ENCODE measurements around the gene EZH1.
A peak's percentile ranks its signal among the peaks of the same experiment; 100 is the strongest.
"Not testable (repeated sequence)": the region's sequence is repeated elsewhere in the genome, so short reads cannot be mapped to it uniquely, and the experiment has no call there.

EZH1 gene

GRCh38 chr17:42780851-42781638 is 36.2 kb upstream of the EZH1 start:
- H3K27ac ChIP-seq (ENCODE audit: low read length), result no peak overlapping the region
- H3K27me3 ChIP-seq (ENCODE audit: control insufficient read depth, insufficient read depth, low read length), result peaks cover 37% of the 10 kb centered on the region
- peak overlapping the region; percentile 66 for H3K4me3 ChIP-seq (ENCODE audit: low read length)
- H3K9ac ChIP-seq (ENCODE audit: low read length), result no peak overlapping the region
- peaks cover 6% of the 10 kb centered on the region for H3K4me1 ChIP-seq (ENCODE audit: control insufficient read depth, low read depth, low read length)
- peaks cover 10% of the 10 kb centered on the region for H3K36me3 ChIP-seq (ENCODE audit: control insufficient read depth, low read depth, low read length)
- H3K9me3 ChIP-seq (ENCODE audit: control insufficient read depth, low read depth, low read length), result no peaks in the 10 kb centered on the region

- no peak within 1 kb of the TSS for H3K9ac ChIP-seq (ENCODE audit: low read length)
- peak within 1 kb of the TSS; percentile 66 for H3K4me3 ChIP-seq (ENCODE audit: low read length)
- H3K27ac ChIP-seq (ENCODE audit: low read length), result no peak within 1 kb of the TSS
- no peaks in the 10 kb centered on the region for H3K9me3 ChIP-seq (ENCODE audit: control insufficient read depth, low read depth, low read length)
- peaks cover 6% of the 10 kb centered on the region for H3K4me1 ChIP-seq (ENCODE audit: control insufficient read depth, low read depth, low read length)
- H3K36me3 ChIP-seq (ENCODE audit: control insufficient read depth, low read depth, low read length), result peaks cover 18% of the 10 kb centered on the region
- peaks cover 31% of the 10 kb centered on the region for H3K27me3 ChIP-seq (ENCODE audit: control insufficient read depth, insufficient read depth, low read length)
These were observed 35.4 kb upstream of the EZH1 start, which contains the start of gene WNK4 for GRCh38 chr17:42779936-42780850. TSS of gene WNK4 (plus strand) at chr17:42780610. CDS start at chr17:42780699, 89 bp downstream.

GRCh38 chr17:42779304-42779935 is 34.6 kb upstream of the EZH1 start:
- no peaks in the 10 kb centered on the region for H3K9me3 ChIP-seq (ENCODE audit: control insufficient read depth, low read depth, low read length)
- H3K27me3 ChIP-seq (ENCODE audit: control insufficient read depth, insufficient read depth, low read length), result peaks cover 31% of the 10 kb centered on the region
- no peak overlapping the region for H3K9ac ChIP-seq (ENCODE audit: low read length)
- peaks cover 20% of the 10 kb centered on the region for H3K36me3 ChIP-seq (ENCODE audit: control insufficient read depth, low read depth, low read length)
- H3K4me1 ChIP-seq (ENCODE audit: control insufficient read depth, low read depth, low read length), result peaks cover 6% of the 10 kb centered on the region
- peak overlapping the region; percentile 66 for H3K4me3 ChIP-seq (ENCODE audit: low read length)
- H3K27ac ChIP-seq (ENCODE audit: low read length), result no peak overlapping the region

- no peak overlapping the region for H3K4me3 ChIP-seq (ENCODE audit: low read length)
- peaks cover 31% of the 10 kb centered on the region for H3K27me3 ChIP-seq (ENCODE audit: control insufficient read depth, insufficient read depth, low read length)
- H3K9me3 ChIP-seq (ENCODE audit: control insufficient read depth, low read depth, low read length), result no peaks in the 10 kb centered on the region
- H3K36me3 ChIP-seq (ENCODE audit: control insufficient read depth, low read depth, low read length), result peaks cover 20% of the 10 kb centered on the region
- H3K9ac ChIP-seq (ENCODE audit: low read length), result no peak overlapping the region
- H3K4me1 ChIP-seq (ENCODE audit: control insufficient read depth, low read depth, low read length), result peaks cover 6% of the 10 kb centered on the region
- H3K27ac ChIP-seq (ENCODE audit: low read length), result no peak overlapping the region
These were observed 33.7 kb upstream of the EZH1 start for GRCh38 chr17:42778570-42778969.

- H3K4me3 ChIP-seq (ENCODE audit: low read length), result no peak overlapping the region
- no peak overlapping the region for H3K27ac ChIP-seq (ENCODE audit: low read length)
- no peak overlapping the region for H3K9ac ChIP-seq (ENCODE audit: low read length)
- peaks cover 2% of the 10 kb centered on the region for H3K27me3 ChIP-seq (ENCODE audit: control insufficient read depth, insufficient read depth, low read length)
- peaks cover 6% of the 10 kb centered on the region for H3K4me1 ChIP-seq (ENCODE audit: control insufficient read depth, low read depth, low read length)
- H3K36me3 ChIP-seq (ENCODE audit: control insufficient read depth, low read depth, low read length), result peaks cover 20% of the 10 kb centered on the region
- H3K9me3 ChIP-seq (ENCODE audit: control insufficient read depth, low read depth, low read length), result no peaks in the 10 kb centered on the region
These were observed 30.8 kb upstream of the EZH1 start for GRCh38 chr17:42775534-42776098.

- peak overlapping the region; percentile 77 for H3K9ac ChIP-seq (ENCODE audit: low read length)
- H3K4me1 ChIP-seq (ENCODE audit: control insufficient read depth, low read depth, low read length), result no peaks in the 10 kb centered on the region
- H3K27me3 ChIP-seq (ENCODE audit: control insufficient read depth, insufficient read depth, low read length), result no peaks in the 10 kb centered on the region
- H3K9me3 ChIP-seq (ENCODE audit: control insufficient read depth, low read depth, low read length), result no peaks in the 10 kb centered on the region
- H3K27ac ChIP-seq (ENCODE audit: low read length), result no peak overlapping the region
- peaks cover 16% of the 10 kb centered on the region for H3K36me3 ChIP-seq (ENCODE audit: control insufficient read depth, low read depth, low read length)
- peak overlapping the region; percentile 83 for H3K4me3 ChIP-seq (ENCODE audit: low read length)
These were observed 29.4 kb upstream of the EZH1 start for GRCh38 chr17:42774066-42774745.

GRCh38 chr17:42773290-42774035 is 28.6 kb upstream of the EZH1 start, which contains the start of gene VPS25:
TSS of gene VPS25 (plus strand) at chr17:42773449. CDS start at chr17:42773476, 27 bp downstream.
- peak within 1 kb of the TSS; percentile 77 for H3K9ac ChIP-seq (ENCODE audit: low read length)
- H3K27ac ChIP-seq (ENCODE audit: low read length), result no peak within 1 kb of the TSS

GRCh38 chr17:42772945-42773289 is 28.1 kb upstream of the EZH1 start:
- no peaks in the 10 kb centered on the region for H3K9me3 ChIP-seq (ENCODE audit: control insufficient read depth, low read depth, low read length)
- no peaks in the 10 kb centered on the region for H3K27me3 ChIP-seq (ENCODE audit: control insufficient read depth, insufficient read depth, low read length)
- H3K27ac ChIP-seq (ENCODE audit: low read length), result no peak overlapping the region
- H3K36me3 ChIP-seq (ENCODE audit: control insufficient read depth, low read depth, low read length), result peaks cover 10% of the 10 kb centered on the region
- H3K9ac ChIP-seq (ENCODE audit: low read length), result peak overlapping the region; percentile 77
- no peaks in the 10 kb centered on the region for H3K4me1 ChIP-seq (ENCODE audit: control insufficient read depth, low read depth, low read length)
- H3K4me3 ChIP-seq (ENCODE audit: low read length), result peak overlapping the region; percentile 83

More at GRCh38 chr17:42773290-42774035, 28.6 kb upstream of the EZH1 start, which contains the start of gene VPS25:
- H3K4me3 ChIP-seq (ENCODE audit: low read length), result peak within 1 kb of the TSS; percentile 83
- no peaks in the 10 kb centered on the region for H3K27me3 ChIP-seq (ENCODE audit: control insufficient read depth, insufficient read depth, low read length)
- H3K9me3 ChIP-seq (ENCODE audit: control insufficient read depth, low read depth, low read length), result no peaks in the 10 kb centered on the region
- H3K4me1 ChIP-seq (ENCODE audit: control insufficient read depth, low read depth, low read length), result no peaks in the 10 kb centered on the region
- H3K36me3 ChIP-seq (ENCODE audit: control insufficient read depth, low read depth, low read length), result peaks cover 10% of the 10 kb centered on the region

GRCh38 chr17:42769964-42770363 is 25.1 kb upstream of the EZH1 start:
- not testable (repeated sequence) for H3K9ac ChIP-seq (ENCODE audit: low read length); H3K4me3 ChIP-seq (ENCODE audit: low read length); H3K36me3 ChIP-seq (ENCODE audit: control insufficient read depth, low read depth, low read length); H3K27me3 ChIP-seq (ENCODE audit: control insufficient read depth, insufficient read depth, low read length); H3K4me1 ChIP-seq (ENCODE audit: control insufficient read depth, low read depth, low read length); H3K9me3 ChIP-seq (ENCODE audit: control insufficient read depth, low read depth, low read length); H3K27ac ChIP-seq (ENCODE audit: low read length)

- H3K27ac ChIP-seq (ENCODE audit: low read length); H3K4me1 ChIP-seq (ENCODE audit: control insufficient read depth, low read depth, low read length); H3K4me3 ChIP-seq (ENCODE audit: low read length); H3K9me3 ChIP-seq (ENCODE audit: control insufficient read depth, low read depth, low read length); H3K9ac ChIP-seq (ENCODE audit: low read length); H3K36me3 ChIP-seq (ENCODE audit: control insufficient read depth, low read depth, low read length); H3K27me3 ChIP-seq (ENCODE audit: control insufficient read depth, insufficient read depth, low read length): not testable (repeated sequence)
These were observed 23.2 kb upstream of the EZH1 start for GRCh38 chr17:42768006-42768405.
